Motor neuron (in vitro differentiated cells): ENCODE measurements around the gene CHMP3. TPM values are rescaled to one million over a fixed set of nuclear protein-coding genes. Genes with fewer than 3 reads are reported as not detected.
"Not testable (repeated sequence)": the region's sequence is repeated elsewhere in the genome, so short reads cannot be mapped to it uniquely, and the experiment has no call there.

Source experiments
- ATAC-seq, 8 experiments: fragments of 200-7000 bp; cut with Tn5 transposase; replicated peaks in 6 of 8; 2 replicates each; pipeline ENCODE4 v1.8.0; 2021; ENCODE audit warnings: mild to moderate bottlenecking in 8 of 8, moderate library complexity in 8 of 8
- H3K27ac ChIP-seq, 2 donors: fragments of 250-450 bp; sonication (Bioruptor Pico); 2 replicates each; pipeline ENCODE4 v1.9.0; 2021; ENCODE audit warnings: antibody characterized with exemption in 2 of 2, mild to moderate bottlenecking in 2 of 2, moderate library complexity in 1 of 2
- H3K4me1 ChIP-seq, 2 donors: fragments of 250-450 bp; sonication (Bioruptor Pico); replicated peaks in 1 of 2; 2 replicates each; pipeline ENCODE4 v1.6.1; 2021; ENCODE audit warnings: antibody characterized with exemption in 2 of 2, mild to moderate bottlenecking in 2 of 2, moderate library complexity in 1 of 2
- H3K4me3 ChIP-seq, 5 donors: fragments of 250-450 bp; sonication (Bioruptor Pico); 2 replicates each; pipeline ENCODE4 v1.9.0; 2021; ENCODE audit warnings: antibody characterized with exemption in 5 of 5, mild to moderate bottlenecking in 5 of 5, moderate library complexity in 4 of 5
- WGBS, 10 experiments: fragments of 450-650 bp; shearing (Covaris generic); methylation state at CpG; one replicate each; pipeline ENCODE4 v1.0.0; 2022; 5-methylcytosine and 5-hydroxymethylcytosine counted together
- in situ Hi-C, 9 experiments: fragments of 400-800 bp; cut with MboI; loops; one replicate each; pipeline ENCODE4 v1.15.0; 2021; ENCODE audit warnings: low sequenced_read_pairs in 9 of 9, low pct_unique_long_range_greater_than_20kb in 2 of 9; ENCODE audit not compliant: unreplicated experiment in 9 of 9
- total RNA-seq, 8 experiments: library from RNA; unstranded; fragments of 300-600 nt; gene quantifications; 2 replicates each; pipeline versions ENCODE4 v1.2.3 to v1.2.4, GENCODE V29; 2022

Gene CHMP3
- total RNA-seq, 8 experiments from 2014 or later, result 26.9 to 68.2 (median 49.6) TPM

DNA sequence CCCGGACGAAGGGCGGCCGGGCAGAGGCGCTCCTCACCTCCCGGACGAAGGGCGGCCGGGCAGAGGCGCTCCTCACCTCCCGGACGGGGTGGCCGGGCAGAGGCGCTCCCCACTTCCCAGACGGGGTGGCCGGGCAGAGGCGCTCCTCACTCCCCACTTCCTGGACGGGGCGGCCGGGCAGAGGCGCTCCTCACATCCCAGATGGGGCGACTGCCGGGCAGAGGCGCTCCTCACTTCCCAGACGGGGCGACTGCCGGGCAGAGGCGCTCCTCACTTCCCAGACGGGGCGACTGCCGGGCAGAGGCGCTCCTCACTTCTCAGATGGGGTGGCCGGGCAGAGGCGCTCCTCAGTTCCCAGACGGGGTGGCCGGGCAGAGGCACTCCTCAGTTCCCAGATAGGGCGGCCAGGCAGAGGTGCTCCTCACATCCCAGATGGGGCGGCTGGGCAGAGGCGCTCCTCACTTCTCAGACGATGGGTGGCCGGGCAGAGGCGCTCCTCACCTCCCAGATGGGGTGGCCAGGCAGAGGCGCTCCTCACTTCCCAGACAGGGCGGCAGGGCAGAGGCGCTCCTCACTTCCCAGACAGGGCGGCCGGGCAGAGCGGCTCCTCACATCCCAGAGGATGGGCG lies 17.8 kb downstream of the CHMP3 start:
- 87% methylated on average over 3 of the region's 49 CpGs; no CpG with 5 or more reads in 9 of the 10 experiments for WGBS, 10 experiments
- in situ Hi-C loops, H3K27ac ChIP-seq, H3K4me3 ChIP-seq, H3K4me1 ChIP-seq, ATAC-seq: not testable (repeated sequence)

DNA sequence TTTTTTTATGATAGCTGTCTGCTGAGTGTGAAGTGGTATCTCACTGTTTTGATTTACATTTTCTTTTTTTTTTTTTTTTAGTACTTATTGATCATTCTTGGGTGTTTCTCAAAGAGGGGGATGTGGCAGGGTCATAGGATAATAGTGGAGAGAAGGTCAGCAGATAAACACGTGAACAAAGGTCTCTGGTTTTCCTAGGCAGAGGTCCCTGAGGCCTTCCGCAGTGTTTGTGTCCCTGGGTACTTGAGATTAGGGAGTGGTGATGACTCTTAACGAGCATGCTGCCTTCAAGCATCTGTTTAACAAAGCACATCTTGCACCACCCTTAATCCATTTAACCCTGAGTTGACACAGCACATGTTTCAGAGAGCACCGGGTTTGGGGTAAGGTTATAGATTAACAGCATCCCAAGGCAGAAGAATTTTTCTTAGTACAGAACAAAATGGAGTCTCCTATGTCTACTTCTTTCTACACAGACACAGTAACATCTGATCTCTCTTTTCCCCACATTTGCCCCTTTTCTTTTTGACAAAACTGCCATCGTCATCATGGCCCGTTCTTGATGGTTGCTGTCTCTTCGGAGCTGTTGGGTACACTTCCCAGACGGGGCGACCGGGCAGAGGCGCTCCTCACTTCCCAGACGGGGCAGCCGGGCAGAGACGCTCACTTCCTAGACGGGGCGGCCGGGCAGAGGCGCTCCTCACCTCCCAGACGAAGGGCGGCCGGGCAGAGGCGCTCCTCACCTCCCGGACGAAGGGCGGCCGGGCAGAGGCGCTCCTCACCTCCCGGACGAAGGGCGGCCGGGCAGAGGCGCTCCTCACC lies 18.8 kb downstream of the CHMP3 start:
- H3K4me3 ChIP-seq, in situ Hi-C loops, H3K4me1 ChIP-seq, H3K27ac ChIP-seq: not testable (repeated sequence)
- peak in 1 of 8 experiments; percentile 14 for ATAC-seq
- 63 to 100% methylated on average over 1 of the region's 32 CpGs; no CpG with 5 or more reads in 8 of the 10 experiments for WGBS, 10 experiments

DNA sequence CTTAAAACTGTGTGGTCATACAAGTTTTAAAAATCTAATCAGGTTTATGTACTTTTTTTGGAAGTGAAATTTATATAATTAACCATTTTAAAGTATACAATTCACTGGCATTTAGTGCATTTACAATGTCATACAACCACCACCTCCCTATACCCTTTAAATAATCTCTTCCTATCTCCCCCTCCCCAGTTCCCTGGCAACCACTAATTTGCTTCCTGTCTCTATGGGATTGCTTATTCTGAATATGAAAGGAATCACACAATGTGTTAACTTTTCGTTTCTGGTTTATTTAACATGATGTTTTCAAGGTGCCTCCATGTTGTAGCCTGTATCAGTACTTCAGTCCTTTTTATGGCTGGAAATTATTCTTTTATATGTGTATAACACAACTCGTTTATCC lies 19.4 kb downstream of the CHMP3 start:
- Histone ChIP-seq H3K4me3 (no peak overlapping the region), H3K4me1 (no peaks in the 10 kb centered on the region), H3K27ac (no peak overlapping the region)
- peak in 2 of 8 experiments; percentile 12 to 42 for ATAC-seq
- in situ Hi-C loops, result no loop called here
- 14 to 92% (median 75%) methylated on average over 1 to 2 of the region's 2 CpGs; no CpG with 5 or more reads in 1 of the 10 experiments for WGBS, 10 experiments

DNA sequence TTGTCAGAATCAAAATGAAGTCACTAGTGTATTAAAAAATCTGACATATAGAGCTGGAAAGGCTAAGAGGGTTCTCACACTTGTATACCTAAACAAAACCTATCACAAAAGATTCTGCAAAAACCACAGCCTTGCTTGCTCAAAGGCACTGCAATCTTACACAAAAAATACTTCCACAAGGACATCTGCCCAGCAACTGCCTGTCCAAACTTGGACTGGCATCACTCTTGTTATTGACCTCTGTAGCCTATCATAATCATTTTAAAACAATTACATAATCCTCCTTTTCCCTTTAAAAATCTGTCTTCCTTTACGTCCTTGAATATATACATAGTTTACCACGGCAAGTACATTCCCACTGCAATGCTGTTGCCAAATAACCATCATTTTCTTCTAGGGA lies 19.9 kb downstream of the CHMP3 start:
- no peak overlapping the region for H3K4me3 ChIP-seq
- 10 to 95% (median 80%) methylated on average over 2 of the region's 2 CpGs; no CpG with 5 or more reads in 1 of the 10 experiments for WGBS, 10 experiments
- H3K27ac ChIP-seq, result no peak overlapping the region
- peak in 3 of 8 experiments; percentile 13 to 32 (median 18) for ATAC-seq
- H3K4me1 ChIP-seq, result no peaks in the 10 kb centered on the region
- in situ Hi-C loops, result no loop called here

DNA sequence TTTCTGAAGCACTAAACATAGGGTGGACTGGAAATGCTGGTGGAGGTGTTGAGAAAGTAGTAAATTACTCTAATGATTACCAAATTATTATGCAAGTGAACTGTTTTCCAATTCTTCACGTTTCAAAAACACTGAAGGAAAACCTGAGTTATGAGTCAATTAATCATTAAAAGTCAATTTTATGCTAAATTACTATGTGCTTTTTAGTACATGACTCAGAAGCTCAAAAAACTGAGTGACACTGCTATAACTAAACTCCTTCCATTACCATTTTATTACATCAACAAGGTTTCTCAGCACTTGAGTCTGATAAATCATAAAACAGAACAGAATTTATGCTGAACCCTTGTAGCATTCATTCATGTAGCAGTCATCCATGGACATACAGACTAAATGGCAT lies 20.4 kb downstream of the CHMP3 start:
- in situ Hi-C loops, result no loop called here
- H3K4me3 ChIP-seq, result no peak overlapping the region
- no peak overlapping the region for H3K27ac ChIP-seq
- ATAC-seq, result peak in 4 of 8 experiments; percentile 29 to 94 (median 54)
- WGBS, 10 experiments, result 0 to 86% (median 40%) methylated on average over 1 of the region's 1 CpG; no CpG with 5 or more reads in 3 of the 10 experiments
- no peaks in the 10 kb centered on the region for H3K4me1 ChIP-seq

DNA sequence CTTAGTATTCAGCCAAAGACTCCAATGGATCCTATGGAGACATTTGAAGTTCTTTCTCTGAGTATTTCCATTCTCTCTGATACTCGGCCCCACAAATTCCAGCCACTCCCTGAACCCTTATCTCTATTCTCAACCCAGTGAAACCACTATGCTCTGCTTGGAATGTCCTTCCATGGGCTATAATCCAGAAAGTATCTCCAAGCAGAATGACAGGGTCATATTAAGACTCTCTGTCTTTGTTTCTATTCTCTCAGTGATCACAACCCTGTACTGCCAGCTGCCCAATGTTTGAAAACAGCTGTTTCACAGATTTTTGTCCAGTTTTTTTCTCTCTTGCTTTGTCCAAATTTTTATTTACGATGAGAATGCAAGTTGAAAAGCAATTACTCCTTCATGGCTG lies 21.9 kb downstream of the CHMP3 start:
- no peak overlapping the region for H3K4me3 ChIP-seq
- in situ Hi-C loops, result no loop called here
- no peaks in the 10 kb centered on the region for H3K4me1 ChIP-seq
- ATAC-seq, result peak in 1 of 8 experiments; percentile 35
- WGBS, 10 experiments, result 20 to 100% (median 91%) methylated on average over 1 to 2 of the region's 2 CpGs
- no peak overlapping the region for H3K27ac ChIP-seq

DNA sequence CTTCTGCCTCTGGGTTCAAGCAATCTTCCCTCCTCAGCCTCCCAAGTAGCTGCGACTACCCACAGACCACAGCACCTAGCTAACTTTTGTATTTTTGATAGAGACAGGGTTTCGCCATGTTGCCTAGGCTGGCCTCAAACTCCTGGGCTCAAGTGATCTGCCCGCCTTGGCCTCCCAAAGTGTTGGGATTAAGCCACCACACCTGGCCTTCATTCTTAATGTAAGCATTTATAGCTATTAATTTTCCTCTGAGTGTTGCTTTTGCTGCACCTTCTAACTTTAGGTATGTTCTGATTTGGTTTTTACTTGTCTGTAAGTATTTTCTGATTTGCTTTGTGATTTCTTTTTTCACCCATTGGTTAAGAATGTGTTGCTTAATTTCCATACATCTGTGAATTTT lies 29.7 kb downstream of the CHMP3 start:
- Histone ChIP-seq H3K4me3 (no peak overlapping the region), H3K4me1 (no peaks in the 10 kb centered on the region), H3K27ac (no peak overlapping the region)
- ATAC-seq, result no peak
- in situ Hi-C loops, result no loop called here
- whole genome bisulfite sequencing, 10 experiments, result 88 to 100% (median 95%) methylated on average over 1 to 3 of the region's 3 CpGs; no CpG with 5 or more reads in 3 of the 10 experiments

DNA sequence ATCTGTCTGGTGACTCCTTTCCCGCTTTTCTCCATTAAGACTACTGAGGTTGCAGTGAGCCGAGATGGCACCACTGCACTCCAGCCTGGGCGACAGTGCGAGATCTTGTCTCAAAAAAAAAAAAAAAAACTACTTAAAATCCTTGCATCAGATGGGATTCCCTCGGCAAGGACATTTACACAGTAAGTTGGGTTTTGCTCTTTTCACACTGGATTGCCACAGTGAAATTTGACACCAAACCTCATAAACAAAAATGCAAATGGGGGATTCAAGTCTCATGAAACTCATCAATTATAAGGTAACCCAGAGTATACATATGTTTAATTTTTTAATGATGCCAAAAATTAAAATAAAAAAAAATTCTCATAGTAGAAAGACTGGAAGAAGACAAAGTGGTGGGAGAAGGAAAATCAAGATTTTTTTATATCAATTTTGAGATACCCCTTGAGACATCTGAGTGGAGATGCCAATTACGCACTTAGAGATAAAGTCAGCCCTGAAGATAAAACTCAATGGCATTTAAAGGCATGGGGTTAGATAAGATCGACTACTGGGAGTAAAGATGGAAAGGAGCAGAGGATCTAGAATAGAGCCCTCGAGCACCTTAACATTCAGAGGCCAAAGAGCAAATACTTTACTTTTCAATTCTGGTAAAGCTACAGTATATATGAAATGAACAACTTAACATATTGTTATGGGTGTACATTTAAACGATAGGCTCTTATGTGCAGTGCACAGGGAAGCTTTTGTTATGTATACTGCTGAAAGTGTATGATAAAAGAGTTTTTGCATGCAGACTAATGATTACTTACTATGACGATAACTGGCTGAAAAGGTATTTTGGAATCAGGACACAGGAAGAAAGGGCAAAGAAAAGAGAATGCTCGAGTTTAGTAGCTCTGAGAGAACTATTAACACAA lies 37.6 kb downstream of the CHMP3 start:
- in situ Hi-C loops, result no loop called here
- no peak for ATAC-seq
- H3K27ac ChIP-seq, result no peak overlapping the region
- WGBS, 10 experiments, result 76 to 95% (median 86%) methylated on average over 4 to 11 of the region's 11 CpGs
- no peaks in the 10 kb centered on the region for H3K4me1 ChIP-seq
- H3K4me3 ChIP-seq, result no peak overlapping the region

DNA sequence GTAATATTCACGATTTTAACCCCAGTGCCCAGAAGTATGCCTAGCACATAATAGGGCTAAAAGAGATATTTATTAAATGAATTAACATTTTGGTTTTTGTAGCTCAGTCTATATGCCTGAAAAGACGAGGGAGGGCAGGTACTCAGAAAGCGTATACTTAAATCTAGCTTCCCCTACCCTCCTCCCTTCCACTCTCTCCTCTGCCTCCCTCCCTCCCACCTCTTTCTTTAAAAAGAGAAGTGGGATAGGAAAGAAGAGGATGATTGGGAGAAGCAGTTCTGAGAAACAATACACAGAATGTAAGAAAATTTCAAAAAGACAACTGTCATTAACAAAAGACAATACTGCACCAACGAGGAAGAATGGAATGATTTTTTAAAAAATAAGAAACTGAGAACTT lies 39.8 kb downstream of the CHMP3 start:
- H3K4me3 ChIP-seq, result no peak overlapping the region
- no peak overlapping the region for H3K27ac ChIP-seq
- in situ Hi-C loops, result no loop called here
- ATAC-seq, result no peak
- no peaks in the 10 kb centered on the region for H3K4me1 ChIP-seq
- 63 to 100% (median 94%) methylated on average over 1 to 4 of the region's 4 CpGs for WGBS, 10 experiments

DNA sequence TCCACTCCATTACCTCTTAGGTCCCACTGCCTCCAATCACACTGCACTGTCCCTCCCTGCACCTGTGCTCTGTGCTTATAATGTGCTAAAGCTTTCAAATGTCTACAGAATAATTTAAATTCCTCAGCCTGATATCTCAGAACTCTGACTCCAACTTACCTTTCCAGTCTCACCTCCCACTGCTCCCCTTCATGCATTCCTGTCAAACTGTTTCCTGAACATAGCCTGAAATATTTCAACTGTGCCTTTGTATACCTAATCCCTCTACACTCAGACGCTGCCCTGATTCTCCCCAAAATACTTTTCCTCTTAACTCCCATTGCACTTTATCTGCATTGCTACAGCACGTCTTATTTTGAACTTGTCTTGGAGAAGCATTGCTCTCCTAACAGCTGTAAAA lies 40.5 kb downstream of the CHMP3 start:
- WGBS, 10 experiments, result 80 to 100% (median 100%) methylated on average over 1 to 2 of the region's 2 CpGs; no CpG with 5 or more reads in 5 of the 10 experiments
- in situ Hi-C loops, result no loop called here
- Histone ChIP-seq H3K4me1 (no peaks in the 10 kb centered on the region), H3K27ac (no peak overlapping the region), H3K4me3 (no peak overlapping the region)
- ATAC-seq, result no peak

DNA sequence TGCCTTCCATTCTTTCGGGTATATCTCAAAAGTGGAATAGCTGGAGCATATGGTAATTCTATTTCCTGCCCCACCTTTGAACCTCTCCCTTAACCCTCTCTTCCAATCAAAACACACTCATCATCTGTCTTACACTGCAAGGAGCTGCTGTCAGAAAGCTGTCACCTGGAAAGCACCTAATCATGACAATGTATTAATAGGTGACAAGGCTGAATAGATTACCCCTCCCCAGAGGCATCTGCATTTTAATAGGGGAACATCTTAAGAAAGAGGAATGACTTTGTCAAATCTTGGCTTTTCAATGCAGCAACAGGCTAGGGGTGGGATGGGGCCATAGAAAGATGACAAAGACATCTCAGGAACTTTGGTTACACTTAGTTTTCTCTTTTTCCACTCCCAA lies 41.3 kb downstream of the CHMP3 start:
- Histone ChIP-seq H3K4me1 (no peaks in the 10 kb centered on the region), H3K27ac (no peak overlapping the region), H3K4me3 (no peak overlapping the region)
- in situ Hi-C loops, result no loop called here
- ATAC-seq, result no peak
- 80 to 100% (median 88%) methylated on average over 1 of the region's 1 CpG; no CpG with 5 or more reads in 5 of the 10 experiments for WGBS, 10 experiments

DNA sequence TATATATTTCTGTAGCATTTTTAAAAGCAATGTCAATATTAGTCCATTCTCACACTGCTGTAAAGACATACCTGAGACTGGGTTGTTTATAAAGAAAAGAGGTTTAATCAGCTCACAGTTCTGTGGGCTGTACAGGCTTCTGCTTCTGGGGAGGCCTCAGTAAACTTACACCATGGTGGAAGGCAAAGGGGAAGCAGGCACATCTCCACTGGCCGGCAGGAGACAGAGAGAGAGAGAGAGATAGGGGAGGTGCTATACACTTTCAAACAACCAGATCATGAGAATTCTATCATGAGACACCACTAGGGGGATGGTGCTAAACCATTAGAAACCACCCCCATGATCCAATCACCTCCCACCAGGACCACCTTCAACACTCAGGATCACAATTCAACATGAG lies 43.1 kb downstream of the CHMP3 start:
- in situ Hi-C loops, result no loop called here
- Histone ChIP-seq H3K4me3 (no peak overlapping the region), H3K4me1 (no peaks in the 10 kb centered on the region), H3K27ac (no peak overlapping the region)
- no peak for ATAC-seq
- 80 to 100% methylated on average over 1 of the region's 1 CpG; no CpG with 5 or more reads in 8 of the 10 experiments for WGBS, 10 experiments

DNA sequence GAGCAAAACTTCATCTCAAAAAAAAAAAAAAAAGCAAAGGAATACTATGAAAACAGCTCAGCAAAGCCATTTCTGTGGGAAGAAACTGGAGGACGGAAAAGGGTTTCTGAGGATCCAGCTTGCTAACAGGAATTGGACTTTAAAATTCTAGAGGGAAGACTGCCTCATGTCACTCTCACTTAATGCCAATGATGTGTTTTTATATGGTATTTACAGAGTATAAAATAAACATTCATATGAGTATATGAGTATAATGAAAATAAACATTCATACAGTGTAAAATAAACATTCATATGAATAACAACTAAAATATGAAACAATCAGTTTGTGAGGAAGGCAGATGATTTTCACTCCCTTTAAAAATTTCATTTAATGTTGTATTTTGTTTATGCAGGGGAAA lies 43.9 kb downstream of the CHMP3 start:
- Histone ChIP-seq H3K4me1 (no peaks in the 10 kb centered on the region), H3K27ac (no peak overlapping the region), H3K4me3 (no peak overlapping the region)
- WGBS, 10 experiments, result 60 to 100% (median 100%) methylated on average over 1 of the region's 1 CpG; no CpG with 5 or more reads in 1 of the 10 experiments
- in situ Hi-C loops, result no loop called here
- no peak for ATAC-seq
